ENCODE data around the gene PARL.

The PARL gene, protein sequence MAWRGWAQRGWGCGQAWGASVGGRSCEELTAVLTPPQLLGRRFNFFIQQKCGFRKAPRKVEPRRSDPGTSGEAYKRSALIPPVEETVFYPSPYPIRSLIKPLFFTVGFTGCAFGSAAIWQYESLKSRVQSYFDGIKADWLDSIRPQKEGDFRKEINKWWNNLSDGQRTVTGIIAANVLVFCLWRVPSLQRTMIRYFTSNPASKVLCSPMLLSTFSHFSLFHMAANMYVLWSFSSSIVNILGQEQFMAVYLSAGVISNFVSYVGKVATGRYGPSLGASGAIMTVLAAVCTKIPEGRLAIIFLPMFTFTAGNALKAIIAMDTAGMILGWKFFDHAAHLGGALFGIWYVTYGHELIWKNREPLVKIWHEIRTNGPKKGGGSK

DNA sequence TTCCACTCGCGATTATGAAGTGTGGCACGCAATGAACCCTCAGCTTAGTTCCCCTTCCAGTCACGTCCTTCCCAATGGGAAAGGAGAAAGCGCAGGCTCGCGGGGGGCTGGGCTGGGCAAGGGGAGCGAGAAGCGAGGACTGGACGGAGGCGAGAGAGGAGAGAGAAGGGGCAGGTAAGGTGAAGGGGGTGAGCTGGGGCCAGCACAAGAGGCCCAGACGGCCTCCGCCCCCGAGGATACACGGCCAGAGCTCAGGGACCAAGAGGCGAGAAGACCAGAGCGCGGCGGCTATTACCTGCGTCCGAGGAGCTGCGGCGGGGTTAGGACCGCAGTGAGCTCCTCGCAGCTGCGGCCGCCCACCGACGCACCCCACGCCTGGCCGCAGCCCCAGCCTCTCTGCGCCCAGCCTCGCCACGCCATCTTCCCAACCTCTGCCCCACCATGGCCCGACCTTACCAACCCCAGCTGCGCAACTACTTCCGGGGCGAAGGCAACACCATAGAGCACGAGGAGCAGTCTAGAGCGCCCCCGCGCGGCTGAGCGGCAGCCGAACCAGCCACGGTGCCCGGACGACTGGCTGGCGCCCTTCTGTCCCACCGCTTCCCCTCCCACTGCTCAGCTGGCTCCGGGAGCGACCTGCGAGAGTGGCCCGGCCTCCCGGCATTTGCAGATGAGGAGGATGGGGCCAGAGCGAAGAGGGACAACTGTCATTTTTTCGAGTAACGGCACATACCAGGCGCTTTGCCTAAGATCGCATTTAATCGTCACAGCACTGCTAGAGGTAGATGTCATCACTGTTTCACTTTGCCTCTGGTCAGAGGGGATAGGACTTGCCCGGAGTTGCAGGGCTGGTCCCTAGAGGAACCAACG lies at the start of gene PARL:
Gene PARL (minus strand): TSS at position 454 of the 870 bp plus-strand sequence. CDS start 34 bp downstream, at position 420.
- DNase-seq (ENCODE audit: low read depth, low spot score) = peak; percentile 71

GRCh38 chr3:183933160-183933559 lies 48.5 kb upstream of the PARL start:
- no peak for DNase-seq (ENCODE audit: low read depth, low spot score)

GRCh38 chr3:183931881-183932280 lies 47.2 kb upstream of the PARL start:
- no peak for DNase-seq (ENCODE audit: low read depth, low spot score)

DNA sequence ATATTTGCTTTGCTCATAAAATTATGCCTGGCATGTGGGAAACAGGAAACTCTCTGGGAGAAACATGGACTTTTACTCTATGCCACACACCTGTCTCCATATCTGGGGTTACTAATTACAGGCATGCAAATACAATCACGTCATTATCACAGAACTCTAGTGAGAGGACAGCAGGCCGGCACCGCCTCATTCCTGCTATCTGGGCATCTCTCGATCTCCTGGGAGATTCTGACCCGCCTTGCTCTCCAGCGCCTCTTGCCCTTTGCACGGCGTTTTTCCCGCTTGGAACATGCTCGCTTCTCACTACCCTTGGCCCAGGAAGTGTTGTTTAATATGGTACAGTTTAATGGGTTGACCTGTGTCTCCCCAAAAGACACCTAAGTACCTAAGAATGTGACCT lies 45.4 kb upstream of the PARL start:
- no peak for DNase-seq (ENCODE audit: low read depth, low spot score)

GRCh38 chr3:183927059-183927458 lies 42.4 kb upstream of the PARL start:
- DNase-seq (ENCODE audit: low read depth, low spot score) = no peak

DNA sequence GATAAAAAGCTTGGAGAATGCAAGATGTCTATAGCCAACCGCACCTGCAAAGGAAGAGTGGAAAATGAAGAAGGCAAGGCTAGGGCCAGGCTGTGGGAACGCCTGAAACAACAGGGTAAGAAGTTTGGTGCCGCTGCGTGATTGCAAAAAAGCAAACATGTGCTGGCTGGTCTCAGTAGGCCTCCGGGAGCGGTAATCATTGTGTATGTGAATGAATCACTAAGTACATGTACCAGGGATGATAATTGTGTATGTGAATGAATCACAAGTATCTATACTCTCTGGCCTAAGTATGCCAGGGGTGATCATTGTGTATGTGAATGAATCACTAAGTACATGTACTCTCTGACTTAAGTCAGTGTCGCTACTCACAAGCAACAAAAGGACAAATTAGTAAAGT lies 40.3 kb upstream of the PARL start:
- DNase-seq (ENCODE audit: low read depth, low spot score) = no peak

- no peak for DNase-seq (ENCODE audit: low read depth, low spot score)
These were observed 39.9 kb upstream of the PARL start for GRCh38 chr3:183924543-183924942.

- no peak for DNase-seq (ENCODE audit: low read depth, low spot score)
These were observed 37.7 kb upstream of the PARL start for GRCh38 chr3:183922421-183922820.

DNA sequence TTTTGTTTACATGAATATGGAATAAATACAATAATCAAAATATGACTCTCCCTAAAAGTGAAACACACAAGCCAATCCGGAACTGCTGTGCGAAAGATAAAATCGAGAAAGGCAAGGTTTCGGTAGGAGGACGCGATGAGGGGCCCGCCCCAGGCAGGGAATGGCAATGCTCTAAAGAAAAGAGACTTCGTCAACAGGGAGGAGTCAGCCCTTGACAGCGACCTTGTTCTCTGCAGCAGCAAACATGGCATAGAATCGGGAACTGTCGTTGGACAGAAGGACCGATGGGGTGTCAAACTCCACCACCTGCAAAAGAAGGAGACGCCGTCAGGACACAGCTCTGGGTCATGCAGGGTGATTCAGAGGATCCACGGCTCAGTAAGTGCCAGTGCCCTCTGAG lies 36.4 kb upstream of the PARL start:
- DNase-seq (ENCODE audit: low read depth, low spot score) = no peak

- DNase-seq (ENCODE audit: low read depth, low spot score) = no peak
These were observed 35.7 kb upstream of the PARL start for GRCh38 chr3:183920416-183920815.

- no peak for DNase-seq (ENCODE audit: low read depth, low spot score)
These were observed 33.5 kb upstream of the PARL start for GRCh38 chr3:183918178-183918577.

GRCh38 chr3:183917776-183918175 lies 33.1 kb upstream of the PARL start:
- no peak for DNase-seq (ENCODE audit: low read depth, low spot score)

- DNase-seq (ENCODE audit: low read depth, low spot score) = no peak
These were observed 30.2 kb upstream of the PARL start for GRCh38 chr3:183914856-183915255.

GRCh38 chr3:183913580-183913920 lies 28.9 kb upstream of the PARL start:
- DNase-seq (ENCODE audit: low read depth, low spot score) = no peak

DNA sequence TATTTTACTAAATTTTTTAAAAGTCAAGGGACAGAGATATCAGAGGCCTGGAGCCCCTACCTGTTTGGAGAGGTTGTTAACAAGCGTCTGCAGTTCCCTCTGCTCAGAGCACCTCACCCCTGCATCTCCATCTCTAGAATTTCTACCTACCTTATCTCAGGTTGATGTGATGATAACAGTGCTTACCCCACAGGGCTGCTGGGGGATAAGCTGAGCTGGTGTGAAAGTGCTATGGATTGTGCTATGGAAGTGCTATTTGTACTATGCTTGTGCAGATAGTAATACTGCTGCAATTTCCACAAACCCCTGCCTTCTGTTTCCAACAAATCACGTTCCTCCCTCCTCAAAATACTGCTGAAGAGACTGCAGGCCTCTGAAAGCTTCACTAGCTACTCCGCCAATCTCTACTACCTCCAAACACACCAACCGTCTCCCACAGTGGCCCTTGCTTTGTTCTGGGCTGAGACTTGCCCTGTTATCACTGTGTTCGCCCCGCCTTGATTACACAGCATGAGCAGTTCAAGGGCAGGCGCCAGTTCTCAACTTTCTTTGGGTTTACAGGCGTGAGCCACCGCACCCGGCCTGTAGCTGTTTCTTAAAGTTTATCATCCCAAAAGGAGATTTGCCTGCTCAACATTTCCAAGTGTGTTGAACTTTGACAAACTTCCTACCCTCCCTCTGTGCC lies 28.4 kb upstream of the PARL start:
- no peak for DNase-seq (ENCODE audit: low read depth, low spot score)

- no peak for DNase-seq (ENCODE audit: low read depth, low spot score)
These were observed 27.3 kb upstream of the PARL start for GRCh38 chr3:183911763-183912506.

DNA sequence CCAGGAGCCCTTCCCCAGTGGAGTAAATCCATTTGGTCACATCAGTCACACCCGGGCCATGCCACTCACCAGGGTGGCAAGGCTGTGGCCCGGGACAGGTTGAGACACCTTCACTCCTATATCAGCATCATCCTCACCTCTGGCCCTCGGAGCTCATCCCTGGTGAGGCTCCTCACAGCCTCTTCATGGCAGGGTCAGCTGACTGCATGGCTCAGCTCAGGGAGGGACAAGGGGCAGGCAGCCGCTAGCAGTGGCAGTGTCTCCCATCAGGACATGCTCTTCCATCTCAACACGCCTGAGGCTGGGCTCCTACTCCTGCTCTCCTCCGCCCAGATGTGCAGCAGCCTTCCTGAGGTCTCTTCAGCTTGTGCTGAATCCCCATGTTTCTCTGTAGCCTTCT lies 26.4 kb upstream of the PARL start:
- no peak for DNase-seq (ENCODE audit: low read depth, low spot score)

- no peak for DNase-seq (ENCODE audit: low read depth, low spot score)
These were observed 24.4 kb upstream of the PARL start for GRCh38 chr3:183909030-183909600.

GRCh38 chr3:183907911-183908331 lies 23.2 kb upstream of the PARL start:
- no peak for DNase-seq (ENCODE audit: low read depth, low spot score)

DNA sequence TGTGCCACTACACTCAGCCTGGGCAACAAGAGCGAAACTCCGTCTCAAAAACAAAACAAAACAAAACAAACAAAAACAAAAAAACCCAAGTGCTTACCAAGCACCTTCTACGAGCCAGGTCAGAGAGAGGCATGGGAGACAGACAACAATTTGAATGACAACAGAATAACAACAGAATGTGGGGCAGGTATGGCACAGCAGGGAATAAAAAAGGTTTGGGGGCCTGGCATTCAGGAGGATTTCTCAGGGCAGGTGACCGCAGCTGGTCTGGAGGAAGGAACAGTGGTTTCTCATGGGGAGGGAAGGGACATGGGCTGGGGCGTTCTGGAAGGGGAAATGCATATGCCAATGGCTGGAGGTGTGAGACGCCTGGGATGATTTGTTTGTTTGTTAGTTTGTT lies 22.5 kb upstream of the PARL start:
- no peak for DNase-seq (ENCODE audit: low read depth, low spot score)

DNA sequence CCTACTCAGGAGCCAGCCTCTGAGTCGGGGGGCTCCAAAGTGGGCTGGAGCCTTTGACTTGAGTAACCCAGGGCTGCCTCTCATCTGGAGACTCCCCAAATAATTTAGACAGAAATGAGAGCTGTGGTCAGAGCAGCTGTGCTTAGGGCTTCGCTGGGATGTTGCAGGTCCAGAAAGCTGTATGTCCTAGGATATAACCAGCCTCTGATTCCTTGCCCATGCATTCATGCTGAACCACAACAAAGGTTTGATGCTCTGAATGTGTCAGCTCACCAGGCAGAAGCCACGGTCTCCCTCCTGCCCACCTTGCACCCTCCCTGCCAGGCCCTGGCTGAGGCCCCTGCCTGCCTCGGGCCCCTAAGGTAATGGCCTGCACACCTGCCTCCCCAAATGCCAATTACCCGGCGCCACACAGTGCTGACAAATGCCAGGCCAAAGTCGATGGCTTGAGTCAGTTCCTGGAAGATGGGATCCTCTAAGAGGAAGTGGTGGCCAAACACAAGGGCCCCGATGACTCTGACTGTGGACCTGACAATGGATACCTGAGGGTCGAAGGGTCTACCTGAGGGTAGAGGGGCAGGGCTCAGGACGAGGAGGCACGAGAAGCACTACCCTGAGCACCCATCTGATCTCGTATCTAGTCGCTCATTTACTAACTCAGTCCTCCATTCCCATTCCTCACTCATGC lies 21.7 kb upstream of the PARL start:
- no peak for DNase-seq (ENCODE audit: low read depth, low spot score)
